DOHH2 (cell line): ENCODE results near the gene SAMD15.

Experiments used
- CTCF ChIP-seq: fragments of 200-600 bp; sonication (generic); IDR thresholded peaks from one replicate; pipeline ENCODE4 v1.5.1; 2014; ENCODE audit warnings: antibody characterized with exemption, mild to moderate bottlenecking, low read depth, low read length; ENCODE audit not compliant: poor library complexity, severe bottlenecking
- EZH2phosphoT487 ChIP-seq: fragments of 200-600 bp; sonication (generic); IDR thresholded peaks from 2 replicates; pipeline ENCODE4 v1.6.1; 2017; ENCODE audit warnings: borderline replicate concordance, mild to moderate bottlenecking, antibody characterized with exemption, low read length, moderate library complexity, mixed read lengths

GRCh38 chr14:77335576-77335975 is 41.6 kb upstream of the SAMD15 start:
- TF ChIP-seq CTCF (no peak), EZH2phosphoT487 (no peak)
